ENCODE measurements around the gene GSX2.

Gene GSX2

GRCh38 chr4:54094451-54094850 lies 5.5 kb upstream of the GSX2 start:
- Histone ChIP-seq H3K4me3 (ENCODE audit: low read length in 2 of 2) (no peak overlapping the region), H3K27me3 (ENCODE audit: control insufficient read depth in 1 of 2, insufficient read depth in 2 of 2, low read length in 2 of 2) (peaks cover 75 to 83% of the 10 kb centered on the region in 2 donors), H3K4me1 (ENCODE audit: control insufficient read depth, insufficient read depth, low read length) (peaks cover 20% of the 10 kb centered on the region), H3K27ac (ENCODE audit: low read length) (no peak overlapping the region), H3K36me3 (ENCODE audit: control insufficient read depth in 2 of 2, insufficient read depth in 2 of 2, low read length in 2 of 2) (no peaks in the 10 kb centered on the region), H3K9me3 (ENCODE audit: control insufficient read depth in 2 of 2, low read length in 2 of 2) (no peaks in the 10 kb centered on the region), H3K9ac (ENCODE audit: low read length in 2 of 2) (no peak overlapping the region)

- H3K4me1 ChIP-seq (ENCODE audit: control insufficient read depth, insufficient read depth, low read length) = peaks cover 28% of the 10 kb centered on the region
- H3K9ac ChIP-seq (ENCODE audit: low read length in 2 of 2) = no peak overlapping the region
- H3K36me3 ChIP-seq (ENCODE audit: control insufficient read depth in 2 of 2, insufficient read depth in 2 of 2, low read length in 2 of 2) = no peaks in the 10 kb centered on the region
- no peak overlapping the region for H3K4me3 ChIP-seq (ENCODE audit: low read length in 2 of 2)
- no peaks in the 10 kb centered on the region for H3K9me3 ChIP-seq (ENCODE audit: control insufficient read depth in 2 of 2, low read length in 2 of 2)
- peaks cover 77 to 92% of the 10 kb centered on the region in 2 donors for H3K27me3 ChIP-seq (ENCODE audit: control insufficient read depth in 1 of 2, insufficient read depth in 2 of 2, low read length in 2 of 2)
- no peak overlapping the region for H3K27ac ChIP-seq (ENCODE audit: low read length)
These were observed 4.7 kb upstream of the GSX2 start for GRCh38 chr4:54095110-54095825.

GRCh38 chr4:54096295-54096962 lies 3.5 kb upstream of the GSX2 start:
- Histone ChIP-seq H3K4me1 (ENCODE audit: control insufficient read depth, insufficient read depth, low read length) (peaks cover 31% of the 10 kb centered on the region), H3K27me3 (ENCODE audit: control insufficient read depth in 1 of 2, insufficient read depth in 2 of 2, low read length in 2 of 2) (peaks cover 74 to 97% of the 10 kb centered on the region in 2 donors), H3K4me3 (ENCODE audit: low read length in 2 of 2) (no peak overlapping the region)

GRCh38 chr4:54097152-54097551 lies 2.8 kb upstream of the GSX2 start:
- H3K4me1 ChIP-seq (ENCODE audit: control insufficient read depth, insufficient read depth, low read length) = peaks cover 23% of the 10 kb centered on the region
- no peak overlapping the region for H3K9ac ChIP-seq (ENCODE audit: low read length in 2 of 2)
- H3K9me3 ChIP-seq (ENCODE audit: control insufficient read depth in 2 of 2, low read length in 2 of 2) = no peaks in the 10 kb centered on the region
- H3K27me3 ChIP-seq (ENCODE audit: control insufficient read depth in 1 of 2, insufficient read depth in 2 of 2, low read length in 2 of 2) = peaks cover 79 to 98% of the 10 kb centered on the region in 2 donors
- no peak overlapping the region for H3K27ac ChIP-seq (ENCODE audit: low read length)
- H3K4me3 ChIP-seq (ENCODE audit: low read length in 2 of 2) = no peak overlapping the region
- no peaks in the 10 kb centered on the region for H3K36me3 ChIP-seq (ENCODE audit: control insufficient read depth in 2 of 2, insufficient read depth in 2 of 2, low read length in 2 of 2)

More at GRCh38 chr4:54096295-54096962, 3.5 kb upstream of the GSX2 start:
- Histone ChIP-seq H3K27ac (ENCODE audit: low read length) (no peak overlapping the region), H3K9me3 (ENCODE audit: control insufficient read depth in 2 of 2, low read length in 2 of 2) (no peaks in the 10 kb centered on the region), H3K36me3 (ENCODE audit: control insufficient read depth in 2 of 2, insufficient read depth in 2 of 2, low read length in 2 of 2) (no peaks in the 10 kb centered on the region), H3K9ac (ENCODE audit: low read length in 2 of 2) (no peak overlapping the region)

- H3K9me3 ChIP-seq (ENCODE audit: control insufficient read depth in 2 of 2, low read length in 2 of 2) = no peaks in the 10 kb centered on the region
- H3K4me3 ChIP-seq (ENCODE audit: low read length in 2 of 2) = no peak overlapping the region
- no peak overlapping the region for H3K27ac ChIP-seq (ENCODE audit: low read length)
- H3K9ac ChIP-seq (ENCODE audit: low read length in 2 of 2) = no peak overlapping the region
- no peaks in the 10 kb centered on the region for H3K36me3 ChIP-seq (ENCODE audit: control insufficient read depth in 2 of 2, insufficient read depth in 2 of 2, low read length in 2 of 2)
- peaks cover 76 to 96% of the 10 kb centered on the region in 2 donors for H3K27me3 ChIP-seq (ENCODE audit: control insufficient read depth in 1 of 2, insufficient read depth in 2 of 2, low read length in 2 of 2)
- H3K4me1 ChIP-seq (ENCODE audit: control insufficient read depth, insufficient read depth, low read length) = peaks cover 23% of the 10 kb centered on the region
These were observed 1.6 kb upstream of the GSX2 start for GRCh38 chr4:54098375-54098774.

GRCh38 chr4:54099287-54099747 lies 646 bp upstream of the GSX2 start:
- Histone ChIP-seq H3K4me1 (ENCODE audit: control insufficient read depth, insufficient read depth, low read length) (peaks cover 30% of the 10 kb centered on the region), H3K36me3 (ENCODE audit: control insufficient read depth in 2 of 2, insufficient read depth in 2 of 2, low read length in 2 of 2) (no peaks in the 10 kb centered on the region), H3K27me3 (ENCODE audit: control insufficient read depth in 1 of 2, insufficient read depth in 2 of 2, low read length in 2 of 2) (peaks cover 75 to 93% of the 10 kb centered on the region in 2 donors), H3K4me3 (ENCODE audit: low read length in 2 of 2) (peak overlapping the region in 1 of 2 donors; percentile 64), H3K27ac (ENCODE audit: low read length) (no peak overlapping the region), H3K9me3 (ENCODE audit: control insufficient read depth in 2 of 2, low read length in 2 of 2) (no peaks in the 10 kb centered on the region), H3K9ac (ENCODE audit: low read length in 2 of 2) (no peak overlapping the region)

GRCh38 chr4:54100595-54101189 lies 729 bp downstream of the GSX2 start:
- Histone ChIP-seq H3K9me3 (ENCODE audit: control insufficient read depth in 2 of 2, low read length in 2 of 2) (no peaks in the 10 kb centered on the region), H3K27me3 (ENCODE audit: control insufficient read depth in 1 of 2, insufficient read depth in 2 of 2, low read length in 2 of 2) (peaks cover 72 to 94% of the 10 kb centered on the region in 2 donors), H3K4me1 (ENCODE audit: control insufficient read depth, insufficient read depth, low read length) (peaks cover 30% of the 10 kb centered on the region), H3K36me3 (ENCODE audit: control insufficient read depth in 2 of 2, insufficient read depth in 2 of 2, low read length in 2 of 2) (no peaks in the 10 kb centered on the region), H3K9ac (ENCODE audit: low read length in 2 of 2) (no peak overlapping the region), H3K4me3 (ENCODE audit: low read length in 2 of 2) (peak overlapping the region; percentile 37 to 64), H3K27ac (ENCODE audit: low read length) (no peak overlapping the region)

- H3K9ac ChIP-seq (ENCODE audit: low read length in 2 of 2) = no peak overlapping the region
- no peaks in the 10 kb centered on the region for H3K36me3 ChIP-seq (ENCODE audit: control insufficient read depth in 2 of 2, insufficient read depth in 2 of 2, low read length in 2 of 2)
- no peak overlapping the region for H3K27ac ChIP-seq (ENCODE audit: low read length)
- H3K4me1 ChIP-seq (ENCODE audit: control insufficient read depth, insufficient read depth, low read length) = peaks cover 30% of the 10 kb centered on the region
- H3K4me3 ChIP-seq (ENCODE audit: low read length in 2 of 2) = peak overlapping the region in 1 of 2 donors; percentile 64
- H3K27me3 ChIP-seq (ENCODE audit: control insufficient read depth in 1 of 2, insufficient read depth in 2 of 2, low read length in 2 of 2) = peaks cover 68 to 90% of the 10 kb centered on the region in 2 donors
- H3K9me3 ChIP-seq (ENCODE audit: control insufficient read depth in 2 of 2, low read length in 2 of 2) = no peaks in the 10 kb centered on the region
These were observed 1.5 kb downstream of the GSX2 start for GRCh38 chr4:54101190-54102041.

- Histone ChIP-seq H3K27ac (ENCODE audit: low read length) (no peak overlapping the region), H3K27me3 (ENCODE audit: control insufficient read depth in 1 of 2, insufficient read depth in 2 of 2, low read length in 2 of 2) (peaks cover 63 to 87% of the 10 kb centered on the region in 2 donors), H3K9me3 (ENCODE audit: control insufficient read depth in 2 of 2, low read length in 2 of 2) (no peaks in the 10 kb centered on the region), H3K4me1 (ENCODE audit: control insufficient read depth, insufficient read depth, low read length) (peaks cover 30% of the 10 kb centered on the region), H3K9ac (ENCODE audit: low read length in 2 of 2) (no peak overlapping the region), H3K36me3 (ENCODE audit: control insufficient read depth in 2 of 2, insufficient read depth in 2 of 2, low read length in 2 of 2) (no peaks in the 10 kb centered on the region), H3K4me3 (ENCODE audit: low read length in 2 of 2) (no peak overlapping the region)
These were observed 2.7 kb downstream of the GSX2 start for GRCh38 chr4:54102531-54103106.

GRCh38 chr4:54103190-54103574 lies 3.2 kb downstream of the GSX2 start:
- peaks cover 30% of the 10 kb centered on the region for H3K4me1 ChIP-seq (ENCODE audit: control insufficient read depth, insufficient read depth, low read length)
- peaks cover 58 to 87% of the 10 kb centered on the region in 2 donors for H3K27me3 ChIP-seq (ENCODE audit: control insufficient read depth in 1 of 2, insufficient read depth in 2 of 2, low read length in 2 of 2)
- no peak overlapping the region for H3K27ac ChIP-seq (ENCODE audit: low read length)
- peak overlapping the region; percentile 10 to 35 for H3K4me3 ChIP-seq (ENCODE audit: low read length in 2 of 2)
- H3K9ac ChIP-seq (ENCODE audit: low read length in 2 of 2) = no peak overlapping the region
- H3K9me3 ChIP-seq (ENCODE audit: control insufficient read depth in 2 of 2, low read length in 2 of 2) = no peaks in the 10 kb centered on the region
- H3K36me3 ChIP-seq (ENCODE audit: control insufficient read depth in 2 of 2, insufficient read depth in 2 of 2, low read length in 2 of 2) = no peaks in the 10 kb centered on the region

Measured in stomach smooth muscle (tissue), 2 donors.